Neutrophil (primary cell): ENCODE data around the gene USP22.
A peak's percentile ranks its signal among the peaks of the same experiment; 100 is the strongest.

Experiments
- H3K27ac ChIP-seq: fragments of 200-600 bp; sonication (generic); 2 replicates; pipeline ENCODE4 v1.5.1; 2016; ENCODE audit warnings: mild to moderate bottlenecking, moderate library complexity
- H3K27me3 ChIP-seq: fragments of 200-600 bp; sonication (generic); 2 replicates; pipeline ENCODE4 v1.6.0; 2016; ENCODE audit warnings: mild to moderate bottlenecking
- H3K36me3 ChIP-seq: fragments of 200-600 bp; sonication (generic); 2 replicates; pipeline ENCODE4 v1.5.1; 2017
- H3K4me1 ChIP-seq, 2 experiments: fragments of 200-600 bp in 1 of 2; sonication (generic) in 1 of 2; 1 replicate in 1 of 2; 2 replicates in 1 of 2; pipeline versions ENCODE4 v1.5.1 to v1.6.1; 2013 to 2016; ENCODE audit warnings: low read depth in 1 of 2, low read length in 1 of 2, mild to moderate bottlenecking in 1 of 2, moderate library complexity in 1 of 2; ENCODE audit not compliant: control insufficient read depth in 1 of 2, insufficient read depth in 1 of 2
- H3K4me3 ChIP-seq, 2 experiments: fragments of 200-600 bp in 1 of 2; sonication (generic) in 1 of 2; 1 replicate in 1 of 2; 2 replicates in 1 of 2; pipeline ENCODE4 v1.5.1; 2013 to 2016; ENCODE audit warnings: low read depth in 1 of 2, low read length in 1 of 2, mild to moderate bottlenecking in 1 of 2, moderate library complexity in 1 of 2
- H3K9me3 ChIP-seq: fragments of 200-600 bp; sonication (generic); 2 replicates; pipeline ENCODE4 v1.5.1; 2016
- CTCF ChIP-seq: fragments of 200-600 bp; sonication (generic); IDR thresholded peaks from 2 replicates; pipeline ENCODE4 v1.5.1; 2016; ENCODE audit warnings: antibody characterized with exemption

The USP22 gene

GRCh38 chr17:21043296-21044232 is 753 bp upstream of the USP22 start:
- Histone ChIP-seq H3K36me3 (no peaks in the 10 kb centered on the region), H3K27me3 (peaks cover 11% of the 10 kb centered on the region), H3K4me3 (peak overlapping the region; percentile 84 to 97), H3K4me1 (peaks cover 33 to 39% of the 10 kb centered on the region in 2 experiments), H3K27ac (peak overlapping the region; percentile 99), H3K9me3 (no peaks in the 10 kb centered on the region)
- TF ChIP-seq CTCF: peak; percentile 89

GRCh38 chr17:21041741-21042457 is 912 bp downstream of the USP22 start:
- Histone ChIP-seq H3K27ac (peak overlapping the region; percentile 99), H3K27me3 (no peaks in the 10 kb centered on the region), H3K4me1 (peaks cover 37 to 46% of the 10 kb centered on the region in 2 experiments), H3K9me3 (no peaks in the 10 kb centered on the region), H3K36me3 (peaks cover 4% of the 10 kb centered on the region), H3K4me3 (peak overlapping the region; percentile 87 to 97)
- TF ChIP-seq CTCF: no peak

- Histone ChIP-seq H3K4me3 (peak overlapping the region in 1 of 2 experiments; percentile 97), H3K9me3 (no peaks in the 10 kb centered on the region), H3K27me3 (no peaks in the 10 kb centered on the region), H3K36me3 (peaks cover 4% of the 10 kb centered on the region), H3K27ac (peak overlapping the region; percentile 99), H3K4me1 (peaks cover 56 to 64% of the 10 kb centered on the region in 2 experiments)
- TF ChIP-seq CTCF: no peak
Observed at GRCh38 chr17:21039839-21040575, 2.8 kb downstream of the USP22 start.

- TF ChIP-seq CTCF: no peak
- Histone ChIP-seq H3K4me1 (peaks cover 69 to 76% of the 10 kb centered on the region in 2 experiments), H3K9me3 (no peaks in the 10 kb centered on the region), H3K27me3 (no peaks in the 10 kb centered on the region), H3K27ac (peak overlapping the region; percentile 64), H3K4me3 (no peak overlapping the region), H3K36me3 (peaks cover 4% of the 10 kb centered on the region)
Observed at GRCh38 chr17:21037117-21037803, 5.6 kb downstream of the USP22 start.
